NCI-H510A (cell line): ENCODE measurements around the gene MTMR11.
"Not testable (repeated sequence)": the region's sequence is repeated elsewhere in the genome, so short reads cannot be mapped to it uniquely, and the experiment has no call there.

Experiments used
- DNase-seq: peaks from one replicate; lab custom pipeline; 2025; lab: John Stamatoyannopoulos, UW

Gene MTMR11

DNA sequence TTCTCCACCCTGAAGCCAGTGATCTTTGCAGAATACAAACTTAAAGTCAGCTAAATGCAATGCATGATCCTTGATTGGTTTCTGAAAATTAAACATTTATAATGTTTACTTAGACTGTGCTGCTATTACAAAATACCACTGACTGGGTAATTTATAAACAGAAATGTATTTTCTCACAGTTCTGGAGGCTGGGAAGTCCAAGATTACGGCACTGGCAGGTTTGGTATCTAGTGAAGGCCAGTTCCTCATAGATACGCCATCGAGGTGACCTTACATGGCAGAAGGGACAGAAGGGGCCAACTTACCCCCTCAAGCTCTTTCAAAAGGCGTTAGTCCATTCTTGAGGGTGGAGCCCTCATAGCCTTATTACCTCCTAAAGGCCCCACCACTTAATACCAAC, 40.1 kb downstream of the MTMR11 start:
- DNase-seq, result no peak

DNA sequence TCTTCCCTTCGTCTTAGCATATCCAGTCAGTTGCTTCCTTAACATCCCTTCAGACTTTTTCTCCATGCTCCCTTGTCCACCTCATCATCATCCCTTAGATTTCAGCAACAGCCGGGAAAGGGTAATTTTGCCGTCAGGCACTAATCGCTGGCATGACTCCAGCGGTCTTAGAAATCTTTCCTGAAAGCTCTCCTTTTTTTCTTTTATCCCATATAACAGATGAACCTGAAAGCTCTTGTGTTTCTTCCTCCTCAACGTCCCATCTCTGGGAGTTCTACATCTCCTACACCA, 47.7 kb downstream of the MTMR11 start:
- no peak for DNase-seq

DNA sequence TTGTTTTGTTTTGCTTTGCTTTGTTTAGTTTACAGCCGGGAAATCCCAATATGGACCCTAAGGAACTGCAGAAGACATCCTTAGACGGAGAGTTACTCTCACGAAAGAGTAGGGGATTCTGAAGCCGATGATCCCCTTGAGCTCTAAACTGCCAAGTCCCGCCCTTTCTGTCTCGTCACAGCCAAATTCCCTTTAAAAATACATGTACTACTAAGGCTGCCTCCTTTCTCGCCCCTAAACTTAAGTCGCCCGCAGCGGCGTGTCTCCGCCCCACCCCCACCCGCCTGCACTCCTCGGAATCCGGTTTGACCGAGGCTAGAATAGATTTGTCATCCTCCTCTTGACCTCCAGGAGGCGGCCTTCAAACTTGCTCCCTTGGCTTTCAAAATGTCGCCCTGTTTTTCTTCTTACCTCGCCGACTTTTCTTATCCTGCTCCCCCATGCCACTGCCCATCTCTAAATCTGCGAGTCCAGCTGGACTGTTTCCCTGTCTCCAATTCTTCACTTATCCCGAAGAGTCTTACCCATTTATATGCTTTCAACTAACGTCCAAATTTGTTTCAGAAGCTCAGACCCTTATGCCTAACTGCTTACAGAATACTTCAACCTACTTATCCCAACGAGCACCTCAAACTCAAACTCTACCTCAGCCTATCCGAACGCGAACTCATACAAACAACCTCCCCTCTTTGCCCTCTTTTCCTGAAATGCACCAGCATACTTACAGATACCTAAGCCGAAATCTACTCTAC, 48.3 kb downstream of the MTMR11 start:
- peak; percentile 84 for DNase-seq

DNA sequence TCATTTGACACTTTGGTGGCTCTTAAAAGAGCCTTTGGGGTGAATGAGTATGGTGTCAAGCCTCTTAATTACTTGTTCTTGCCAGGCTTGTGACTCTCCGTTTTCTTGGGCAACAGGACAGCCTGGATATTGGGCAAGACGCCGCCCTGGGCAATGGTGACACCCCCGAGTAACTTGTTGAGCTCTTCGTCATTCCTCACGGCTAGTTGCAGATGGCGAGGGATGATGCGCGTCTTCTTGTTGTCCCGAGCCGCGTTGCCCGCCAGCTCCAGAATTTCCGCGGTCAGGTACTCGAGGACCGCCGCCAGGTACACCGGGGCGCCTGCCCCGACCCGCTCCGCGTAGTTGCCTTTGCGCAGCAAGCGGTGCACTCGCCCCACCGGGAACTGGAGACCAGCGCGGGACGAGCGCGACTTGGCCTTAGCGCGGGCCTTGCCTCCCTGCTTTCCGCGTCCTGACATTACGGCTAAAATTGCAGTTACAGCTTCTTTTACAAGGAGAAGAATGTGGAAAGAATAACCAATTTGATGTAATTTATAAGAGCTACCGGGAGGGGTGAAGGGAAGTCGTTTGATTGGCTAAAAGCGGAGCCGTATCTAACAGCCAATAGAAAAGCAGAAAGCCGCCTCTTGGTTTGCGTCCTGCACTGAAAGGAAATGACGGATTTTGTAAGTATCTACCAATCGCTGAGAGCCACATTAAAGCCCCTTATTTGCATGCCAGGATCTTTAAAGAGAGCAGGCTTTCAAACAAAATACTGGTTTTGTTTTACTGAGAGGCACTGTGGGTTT, 49.0 kb downstream of the MTMR11 start:
- DNase-seq, result peak; percentile 89

DNA sequence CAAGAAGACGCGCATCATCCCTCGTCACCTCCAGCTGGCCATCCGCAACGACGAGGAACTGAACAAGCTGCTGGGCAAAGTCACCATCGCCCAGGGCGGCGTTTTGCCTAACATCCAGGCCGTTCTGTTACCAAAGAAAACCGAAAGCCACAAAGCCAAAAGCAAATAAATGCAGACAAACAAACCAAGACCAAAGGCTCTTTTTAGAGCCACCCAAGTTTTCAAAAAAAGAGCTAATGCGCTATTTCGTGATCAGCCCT, 49.6 kb downstream of the MTMR11 start:
- DNase-seq, result not testable (repeated sequence)

DNA sequence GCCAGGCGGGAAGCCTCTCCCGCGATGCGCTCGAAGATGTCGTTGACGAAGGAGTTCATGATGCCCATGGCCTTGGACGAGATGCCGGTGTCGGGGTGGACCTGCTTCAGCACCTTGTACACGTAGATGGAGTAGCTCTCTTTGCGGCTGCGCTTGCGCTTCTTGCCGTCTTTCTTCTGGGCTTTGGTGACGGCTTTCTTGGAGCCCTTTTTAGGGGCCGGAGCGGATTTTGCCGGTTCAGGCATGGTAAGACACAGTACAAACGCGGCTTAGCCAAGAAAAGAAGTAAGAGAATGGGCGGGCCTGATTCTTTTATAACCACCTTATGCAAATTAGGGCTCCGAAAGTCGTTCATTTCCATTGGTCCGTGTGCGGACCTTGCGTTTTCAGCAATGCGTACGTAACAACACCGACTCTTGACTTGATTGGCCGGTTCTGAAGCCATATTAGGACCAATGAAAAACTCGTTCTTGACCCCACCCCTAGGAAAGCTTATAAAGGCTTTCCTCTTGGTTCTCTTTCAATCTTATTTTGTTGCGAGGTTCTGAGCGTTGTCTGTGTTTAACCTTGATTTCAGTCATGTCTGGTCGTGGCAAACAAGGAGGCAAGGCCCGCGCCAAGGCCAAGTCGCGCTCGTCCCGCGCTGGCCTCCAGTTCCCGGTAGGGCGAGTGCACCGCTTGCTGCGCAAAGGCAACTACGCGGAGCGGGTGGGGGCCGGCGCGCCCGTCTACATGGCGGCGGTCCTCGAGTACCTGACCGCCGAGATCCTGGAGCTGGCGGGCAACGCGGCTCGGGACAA, 50.1 kb downstream of the MTMR11 start:
- DNase-seq, result peak; percentile 92

DNA sequence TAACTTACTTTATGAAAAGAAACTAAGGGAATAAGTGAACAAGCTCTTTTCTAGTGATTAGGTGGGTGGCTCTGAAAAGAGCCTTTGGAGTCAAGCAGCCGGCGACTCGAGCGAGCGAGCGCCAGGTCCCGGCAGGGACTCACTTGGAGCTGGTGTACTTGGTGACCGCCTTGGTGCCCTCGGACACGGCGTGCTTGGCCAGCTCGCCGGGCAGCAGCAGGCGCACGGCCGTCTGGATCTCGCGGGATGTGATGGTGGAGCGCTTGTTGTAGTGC, 50.6 kb downstream of the MTMR11 start:
- DNase-seq, result not testable (repeated sequence)

DNA sequence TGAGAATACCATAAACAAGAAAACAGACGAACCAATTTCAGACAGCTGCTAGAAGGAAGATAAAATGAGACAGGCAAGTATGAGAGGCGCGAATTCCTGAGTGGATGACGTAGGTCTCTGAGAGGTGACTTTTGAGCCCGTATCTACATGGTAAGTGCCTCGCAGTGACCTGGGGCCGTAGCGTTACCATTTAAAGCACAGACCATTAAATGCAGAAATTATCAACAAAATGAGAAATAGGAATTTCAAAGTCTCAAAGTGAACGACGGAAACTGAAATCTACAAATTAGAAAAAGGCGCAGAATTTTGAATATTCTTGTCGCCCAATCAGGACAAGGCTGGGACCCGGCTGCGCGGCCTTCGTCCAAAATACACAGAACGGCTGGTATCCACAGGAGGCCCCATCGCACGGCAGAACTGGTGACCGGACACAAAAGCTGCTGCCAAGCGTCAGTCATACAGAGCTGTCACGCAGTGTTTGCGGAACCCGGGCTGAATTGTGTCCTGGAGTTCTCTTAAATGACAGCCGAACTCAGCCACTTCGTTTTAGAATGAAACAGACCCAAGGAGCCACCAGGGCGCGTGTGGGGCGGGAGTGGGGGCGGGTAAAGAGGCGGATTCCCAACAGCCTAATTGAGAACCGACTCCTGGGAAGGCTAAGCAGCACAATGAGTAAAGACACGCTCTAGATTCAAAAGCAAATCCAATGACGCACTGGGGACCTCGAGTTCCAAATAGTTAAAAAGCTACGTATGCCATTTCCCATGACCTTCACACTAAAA, 51.1 kb downstream of the MTMR11 start:
- peak; percentile 62 for DNase-seq

DNA sequence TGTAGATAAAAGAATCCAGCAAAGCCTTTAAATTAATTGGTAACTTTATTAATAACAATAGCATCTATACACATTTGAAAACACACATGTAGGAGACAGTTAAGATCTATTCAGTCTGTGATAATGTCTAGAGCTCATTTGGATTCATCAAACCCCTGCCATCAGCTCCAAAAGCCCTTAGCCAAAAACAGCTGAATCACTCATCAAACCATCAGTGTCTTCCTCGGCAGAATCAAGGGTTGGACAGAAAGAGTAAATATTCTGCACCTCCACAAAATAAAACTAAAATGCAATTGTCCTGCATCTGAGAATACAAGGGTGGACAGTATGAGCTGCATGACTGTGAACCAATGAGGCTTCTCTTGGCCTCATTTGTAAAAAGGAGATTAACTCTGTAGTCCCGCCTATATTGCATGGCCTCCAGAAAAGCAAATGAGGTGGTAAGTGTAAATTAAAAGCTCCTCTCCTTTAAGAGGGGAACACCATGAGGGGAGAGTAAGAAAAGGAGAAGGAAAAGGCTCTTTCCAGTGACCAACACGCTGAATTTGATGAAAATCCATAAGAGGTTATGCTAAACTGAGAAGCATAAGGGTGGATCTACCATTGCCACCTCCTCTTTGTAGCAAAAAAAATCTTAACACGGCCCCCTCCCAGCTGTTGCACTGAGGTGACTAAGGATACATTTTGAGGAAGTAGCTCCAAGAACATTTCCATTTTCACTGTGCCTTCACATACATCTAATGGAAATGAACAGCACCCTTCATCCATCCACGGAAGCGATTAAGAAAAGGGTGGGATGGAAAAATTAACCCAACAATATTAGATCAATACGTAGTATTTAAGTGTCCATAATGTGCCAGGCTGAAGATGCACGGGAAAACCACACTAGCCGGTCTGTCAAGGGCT, 52.0 kb downstream of the MTMR11 start:
- no peak for DNase-seq

DNA sequence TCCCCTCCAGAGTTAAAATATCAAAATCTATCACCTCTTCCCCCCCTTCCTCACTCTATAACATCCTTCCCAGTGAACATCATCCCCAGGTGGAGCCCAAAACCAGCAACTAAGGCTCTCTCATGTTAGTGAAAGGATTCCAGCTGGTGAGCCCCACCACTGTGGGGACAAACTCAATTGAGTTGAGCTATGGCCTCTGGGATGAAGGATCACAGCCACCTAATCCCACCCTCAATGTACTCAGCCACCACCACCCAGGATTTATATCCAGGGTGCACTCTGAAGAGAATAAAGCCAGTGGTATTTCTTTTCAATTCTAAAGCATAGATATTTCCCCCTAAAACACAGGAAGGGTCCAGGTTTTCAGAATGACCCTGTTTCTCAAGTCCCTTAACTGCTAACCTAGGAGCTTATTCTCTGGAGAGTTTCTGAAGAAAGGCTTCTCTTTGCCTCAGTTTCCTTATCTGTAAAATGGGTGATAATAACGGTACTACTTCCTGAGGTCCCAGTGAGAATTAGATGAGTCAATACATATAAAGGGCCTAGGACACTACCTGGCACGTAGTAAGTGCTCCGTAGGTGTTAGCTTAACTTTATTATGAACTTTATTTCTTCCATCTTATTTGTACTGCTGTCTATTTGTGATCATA, 53.0 kb downstream of the MTMR11 start:
- DNase-seq, result no peak

DNA sequence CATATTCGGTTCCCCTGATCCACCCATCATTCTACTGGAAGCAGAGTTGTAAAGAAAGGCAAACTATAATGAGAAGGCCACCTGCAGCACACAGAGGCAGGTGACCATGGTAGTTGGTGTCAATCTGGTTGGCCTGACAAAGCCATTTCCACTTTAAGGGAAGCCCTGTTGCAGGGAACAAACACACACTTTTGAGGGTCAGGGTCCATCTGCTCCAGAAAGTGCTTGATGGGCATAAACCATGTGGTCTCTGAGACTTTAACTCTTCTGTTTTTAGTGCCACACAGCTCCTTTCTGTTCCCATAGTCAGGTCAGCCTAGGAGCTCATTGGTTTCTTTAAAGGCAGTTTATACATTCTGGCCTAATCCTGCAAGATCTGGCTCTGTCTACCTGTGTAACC, 54.8 kb downstream of the MTMR11 start:
- no peak for DNase-seq

DNA sequence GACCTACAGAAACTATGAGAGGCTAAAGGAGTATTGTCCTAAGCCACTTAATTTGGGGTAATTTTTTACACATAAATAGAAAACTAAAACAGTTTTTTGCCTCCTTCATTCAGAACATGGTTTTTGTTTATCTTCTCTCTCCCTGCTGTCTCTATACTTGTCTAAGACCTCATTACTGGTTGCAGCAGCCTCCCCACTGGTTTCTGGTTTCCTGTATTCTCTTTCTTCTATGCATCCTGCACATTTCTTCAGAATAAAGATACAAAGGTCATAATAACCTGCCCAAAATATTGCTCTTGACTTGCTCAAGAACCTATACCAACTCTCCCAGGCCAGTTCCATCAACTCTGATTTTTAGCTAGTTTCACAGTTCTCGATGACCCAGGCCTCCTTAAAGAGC, 57.1 kb downstream of the MTMR11 start:
- DNase-seq, result no peak
